ENCODE results near the gene MACROH2A1.

Gene MACROH2A1

GRCh38 chr5:135349451-135349850 is 49.6 kb downstream of the MACROH2A1 start:
- Histone ChIP-seq H3K4me3 (ENCODE audit: low read length) (no peak overlapping the region), H3K27ac (ENCODE audit: low read depth, low read length) (no peak overlapping the region), H3K9ac (ENCODE audit: low read length) (no peak overlapping the region), H3K27me3 (ENCODE audit: control insufficient read depth, insufficient read depth, low read length) (no peaks in the 10 kb centered on the region), H3K4me1 (ENCODE audit: control insufficient read depth, insufficient read depth, low read length) (peaks cover 11% of the 10 kb centered on the region), H3K36me3 (ENCODE audit: control insufficient read depth, insufficient read depth, low read length) (peaks cover 12% of the 10 kb centered on the region)

GRCh38 chr5:135348918-135349317 is 50.1 kb downstream of the MACROH2A1 start:
- Histone ChIP-seq H3K4me1 (ENCODE audit: control insufficient read depth, insufficient read depth, low read length) (peaks cover 6% of the 10 kb centered on the region), H3K27me3 (ENCODE audit: control insufficient read depth, insufficient read depth, low read length) (no peaks in the 10 kb centered on the region), H3K27ac (ENCODE audit: low read depth, low read length) (no peak overlapping the region), H3K4me3 (ENCODE audit: low read length) (no peak overlapping the region), H3K36me3 (ENCODE audit: control insufficient read depth, insufficient read depth, low read length) (peaks cover 13% of the 10 kb centered on the region), H3K9ac (ENCODE audit: low read length) (no peak overlapping the region)

GRCh38 chr5:135347392-135347791 is 51.6 kb downstream of the MACROH2A1 start:
- no peak overlapping the region for H3K9ac ChIP-seq (ENCODE audit: low read length)
- H3K27me3 ChIP-seq (ENCODE audit: control insufficient read depth, insufficient read depth, low read length): no peaks in the 10 kb centered on the region
- H3K4me1 ChIP-seq (ENCODE audit: control insufficient read depth, insufficient read depth, low read length): no peaks in the 10 kb centered on the region
- peaks cover 24% of the 10 kb centered on the region for H3K36me3 ChIP-seq (ENCODE audit: control insufficient read depth, insufficient read depth, low read length)
- no peak overlapping the region for H3K27ac ChIP-seq (ENCODE audit: low read depth, low read length)
- no peak overlapping the region for H3K4me3 ChIP-seq (ENCODE audit: low read length)

- Histone ChIP-seq H3K9ac (ENCODE audit: low read length) (no peak overlapping the region), H3K27me3 (ENCODE audit: control insufficient read depth, insufficient read depth, low read length) (no peaks in the 10 kb centered on the region), H3K4me3 (ENCODE audit: low read length) (no peak overlapping the region), H3K27ac (ENCODE audit: low read depth, low read length) (no peak overlapping the region), H3K36me3 (ENCODE audit: control insufficient read depth, insufficient read depth, low read length) (peaks cover 30% of the 10 kb centered on the region), H3K4me1 (ENCODE audit: control insufficient read depth, insufficient read depth, low read length) (no peaks in the 10 kb centered on the region)
Measured at GRCh38 chr5:135345956-135346731, 52.9 kb downstream of the MACROH2A1 start.

GRCh38 chr5:135344349-135344748 is 54.7 kb downstream of the MACROH2A1 start:
- Histone ChIP-seq H3K4me3 (ENCODE audit: low read length) (no peak overlapping the region), H3K27ac (ENCODE audit: low read depth, low read length) (no peak overlapping the region), H3K4me1 (ENCODE audit: control insufficient read depth, insufficient read depth, low read length) (no peaks in the 10 kb centered on the region), H3K9ac (ENCODE audit: low read length) (no peak overlapping the region), H3K36me3 (ENCODE audit: control insufficient read depth, insufficient read depth, low read length) (peaks cover 37% of the 10 kb centered on the region), H3K27me3 (ENCODE audit: control insufficient read depth, insufficient read depth, low read length) (no peaks in the 10 kb centered on the region)

GRCh38 chr5:135343413-135343812 is 55.6 kb downstream of the MACROH2A1 start:
- Histone ChIP-seq H3K27ac (ENCODE audit: low read depth, low read length) (no peak overlapping the region), H3K36me3 (ENCODE audit: control insufficient read depth, insufficient read depth, low read length) (peaks cover 44% of the 10 kb centered on the region), H3K27me3 (ENCODE audit: control insufficient read depth, insufficient read depth, low read length) (no peaks in the 10 kb centered on the region), H3K4me3 (ENCODE audit: low read length) (no peak overlapping the region), H3K4me1 (ENCODE audit: control insufficient read depth, insufficient read depth, low read length) (no peaks in the 10 kb centered on the region), H3K9ac (ENCODE audit: low read length) (no peak overlapping the region)

GRCh38 chr5:135342551-135342875 is 56.5 kb downstream of the MACROH2A1 start:
- Histone ChIP-seq H3K9ac (ENCODE audit: low read length) (no peak overlapping the region), H3K27me3 (ENCODE audit: control insufficient read depth, insufficient read depth, low read length) (no peaks in the 10 kb centered on the region), H3K36me3 (ENCODE audit: control insufficient read depth, insufficient read depth, low read length) (peaks cover 52% of the 10 kb centered on the region), H3K4me3 (ENCODE audit: low read length) (no peak overlapping the region), H3K27ac (ENCODE audit: low read depth, low read length) (no peak overlapping the region), H3K4me1 (ENCODE audit: control insufficient read depth, insufficient read depth, low read length) (no peaks in the 10 kb centered on the region)

GRCh38 chr5:135341696-135342550 is 57.1 kb downstream of the MACROH2A1 start:
- Histone ChIP-seq H3K9ac (ENCODE audit: low read length) (no peak overlapping the region), H3K4me1 (ENCODE audit: control insufficient read depth, insufficient read depth, low read length) (peaks cover 4% of the 10 kb centered on the region), H3K27ac (ENCODE audit: low read depth, low read length) (no peak overlapping the region), H3K4me3 (ENCODE audit: low read length) (no peak overlapping the region), H3K27me3 (ENCODE audit: control insufficient read depth, insufficient read depth, low read length) (no peaks in the 10 kb centered on the region), H3K36me3 (ENCODE audit: control insufficient read depth, insufficient read depth, low read length) (peaks cover 56% of the 10 kb centered on the region)

- Histone ChIP-seq H3K4me1 (ENCODE audit: control insufficient read depth, insufficient read depth, low read length) (peaks cover 9% of the 10 kb centered on the region), H3K27me3 (ENCODE audit: control insufficient read depth, insufficient read depth, low read length) (no peaks in the 10 kb centered on the region), H3K9ac (ENCODE audit: low read length) (no peak overlapping the region), H3K36me3 (ENCODE audit: control insufficient read depth, insufficient read depth, low read length) (peaks cover 57% of the 10 kb centered on the region), H3K27ac (ENCODE audit: low read depth, low read length) (no peak overlapping the region), H3K4me3 (ENCODE audit: low read length) (no peak overlapping the region)
Measured at GRCh38 chr5:135341016-135341666, 57.9 kb downstream of the MACROH2A1 start.

GRCh38 chr5:135340568-135340967 is 58.5 kb downstream of the MACROH2A1 start:
- H3K36me3 ChIP-seq (ENCODE audit: control insufficient read depth, insufficient read depth, low read length): peaks cover 55% of the 10 kb centered on the region
- H3K27me3 ChIP-seq (ENCODE audit: control insufficient read depth, insufficient read depth, low read length): no peaks in the 10 kb centered on the region
- no peak overlapping the region for H3K27ac ChIP-seq (ENCODE audit: low read depth, low read length)
- no peak overlapping the region for H3K9ac ChIP-seq (ENCODE audit: low read length)
- no peak overlapping the region for H3K4me3 ChIP-seq (ENCODE audit: low read length)
- peaks cover 14% of the 10 kb centered on the region for H3K4me1 ChIP-seq (ENCODE audit: control insufficient read depth, insufficient read depth, low read length)

GRCh38 chr5:135339623-135340022 is 59.4 kb downstream of the MACROH2A1 start:
- Histone ChIP-seq H3K36me3 (ENCODE audit: control insufficient read depth, insufficient read depth, low read length) (peaks cover 52% of the 10 kb centered on the region), H3K27me3 (ENCODE audit: control insufficient read depth, insufficient read depth, low read length) (no peaks in the 10 kb centered on the region), H3K27ac (ENCODE audit: low read depth, low read length) (no peak overlapping the region), H3K9ac (ENCODE audit: low read length) (no peak overlapping the region), H3K4me3 (ENCODE audit: low read length) (no peak overlapping the region), H3K4me1 (ENCODE audit: control insufficient read depth, insufficient read depth, low read length) (peaks cover 16% of the 10 kb centered on the region)

- H3K36me3 ChIP-seq (ENCODE audit: control insufficient read depth, insufficient read depth, low read length): peaks cover 52% of the 10 kb centered on the region
- peaks cover 16% of the 10 kb centered on the region for H3K4me1 ChIP-seq (ENCODE audit: control insufficient read depth, insufficient read depth, low read length)
- H3K4me3 ChIP-seq (ENCODE audit: low read length): no peak overlapping the region
- no peak overlapping the region for H3K27ac ChIP-seq (ENCODE audit: low read depth, low read length)
- no peak overlapping the region for H3K9ac ChIP-seq (ENCODE audit: low read length)
- H3K27me3 ChIP-seq (ENCODE audit: control insufficient read depth, insufficient read depth, low read length): no peaks in the 10 kb centered on the region
Measured at GRCh38 chr5:135339189-135339588, 59.8 kb downstream of the MACROH2A1 start.
